Right forelimb (tissue), 1 donor: Measurements from ENCODE around the gene TMEM272.

Experiments
- DNase-seq: peaks from one replicate; pipeline ENCODE4 v3.0.0-alpha.2; 2018

Gene TMEM272

DNA sequence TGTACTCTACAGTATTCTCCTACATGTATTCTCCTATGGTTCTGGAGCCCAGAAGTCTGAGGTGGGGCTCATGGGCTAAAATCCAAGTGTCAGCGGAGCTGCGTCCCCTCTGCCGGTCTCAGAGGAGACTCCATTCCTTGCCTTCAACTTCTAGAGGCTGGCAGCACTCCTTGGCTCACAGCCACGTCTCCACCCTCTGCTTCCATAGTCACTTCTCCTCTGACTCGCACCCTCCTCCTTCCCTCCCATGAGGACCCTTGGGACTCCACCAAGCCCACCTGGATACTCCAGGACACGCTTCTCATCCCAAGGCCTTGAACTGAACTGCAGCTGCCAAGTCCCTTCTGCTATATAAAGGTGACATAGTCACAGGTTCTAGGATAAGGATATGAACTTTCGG, 68.8 kb downstream of the TMEM272 start:
- no peak for DNase-seq

DNA sequence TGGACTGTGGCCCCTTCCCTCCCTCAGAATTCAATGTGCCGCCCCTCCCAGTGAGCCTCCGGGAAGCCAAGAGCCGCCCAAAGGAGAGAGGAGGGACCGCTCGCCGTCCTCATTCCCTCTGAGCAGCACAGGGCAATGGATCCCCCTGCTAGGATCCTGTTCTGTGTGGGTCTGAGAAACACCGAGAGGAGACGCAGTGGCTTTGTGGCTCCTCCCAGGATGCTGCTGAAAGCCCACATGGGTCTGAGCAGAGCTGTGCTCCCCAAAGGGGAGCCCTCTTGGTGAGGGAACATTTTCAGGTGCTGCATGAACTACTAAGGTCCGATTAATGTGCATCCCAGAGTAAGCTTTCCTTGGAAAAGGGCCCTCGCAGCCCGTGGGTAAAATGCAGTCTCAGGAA, 71.5 kb downstream of the TMEM272 start:
- no peak for DNase-seq

DNA sequence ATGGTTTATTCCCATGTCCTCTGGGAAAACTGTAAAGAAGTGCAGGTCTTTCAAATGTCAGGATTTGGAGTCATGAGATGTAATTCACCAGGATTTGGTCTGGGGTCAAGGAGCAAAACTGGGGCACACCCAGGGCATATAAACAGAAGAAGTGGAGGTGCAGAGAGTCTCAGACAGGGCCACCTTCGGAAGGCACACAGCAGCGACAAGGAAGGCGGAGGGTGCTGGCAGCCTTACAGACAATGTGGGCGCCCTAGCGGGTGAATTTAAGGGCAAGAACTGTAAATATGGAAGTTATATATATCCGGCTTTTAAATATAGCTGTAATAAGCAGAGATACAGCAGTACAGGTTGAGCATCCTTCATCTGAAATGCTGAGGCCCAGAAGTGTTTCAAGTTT, 72.2 kb downstream of the TMEM272 start:
- DNase-seq, result no peak

DNA sequence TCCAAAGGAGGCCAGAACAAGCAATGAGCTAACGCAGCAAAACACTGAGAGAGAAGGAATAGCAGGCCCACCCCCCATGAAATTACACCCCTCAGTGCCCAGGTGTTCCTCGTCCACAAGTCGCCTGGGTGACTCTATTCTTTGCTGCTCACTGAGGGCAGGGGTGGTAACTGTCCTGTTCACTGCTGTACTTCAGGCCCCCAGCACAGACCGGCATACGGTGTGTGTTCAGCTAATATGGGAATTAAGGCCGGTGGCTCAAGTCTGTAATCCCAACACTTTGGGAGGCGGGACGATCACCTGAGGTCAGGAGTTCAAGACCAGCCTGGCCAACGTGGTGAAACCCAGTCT, 72.9 kb downstream of the TMEM272 start:
- DNase-seq, result no peak

DNA sequence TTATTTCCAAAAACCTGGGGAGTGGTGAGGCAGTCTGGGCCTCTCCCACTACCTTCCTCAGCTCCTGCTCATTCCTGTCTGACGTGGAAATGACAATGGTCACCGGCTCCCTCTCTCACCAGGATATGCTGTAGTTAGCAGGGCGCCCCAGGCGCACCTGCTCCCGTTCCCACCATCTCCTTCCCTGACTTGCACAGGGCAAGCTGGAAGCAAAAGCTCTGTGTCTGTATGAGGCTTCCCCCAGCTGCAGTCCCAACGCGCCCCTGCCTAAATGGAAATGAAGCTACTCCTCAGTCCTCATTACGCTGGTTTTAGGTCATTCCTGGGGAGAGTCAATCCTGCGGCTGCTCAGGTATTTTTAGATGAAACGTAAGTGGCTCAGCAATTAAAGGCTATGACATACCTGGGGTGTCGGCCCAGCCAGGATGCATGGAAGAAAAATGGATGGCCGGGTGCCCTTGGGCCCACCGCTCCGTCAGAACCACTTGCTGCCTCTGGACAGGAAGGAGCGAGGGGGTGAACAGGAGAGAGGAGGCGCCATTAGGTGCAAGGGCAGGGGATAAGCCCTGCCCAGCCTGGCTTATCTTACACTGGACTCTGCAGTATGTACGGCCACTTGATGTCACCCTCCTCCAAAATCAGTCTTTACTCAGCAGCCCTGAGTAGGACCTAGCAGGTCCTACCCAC, 73.4 kb downstream of the TMEM272 start:
- no peak for DNase-seq

DNA sequence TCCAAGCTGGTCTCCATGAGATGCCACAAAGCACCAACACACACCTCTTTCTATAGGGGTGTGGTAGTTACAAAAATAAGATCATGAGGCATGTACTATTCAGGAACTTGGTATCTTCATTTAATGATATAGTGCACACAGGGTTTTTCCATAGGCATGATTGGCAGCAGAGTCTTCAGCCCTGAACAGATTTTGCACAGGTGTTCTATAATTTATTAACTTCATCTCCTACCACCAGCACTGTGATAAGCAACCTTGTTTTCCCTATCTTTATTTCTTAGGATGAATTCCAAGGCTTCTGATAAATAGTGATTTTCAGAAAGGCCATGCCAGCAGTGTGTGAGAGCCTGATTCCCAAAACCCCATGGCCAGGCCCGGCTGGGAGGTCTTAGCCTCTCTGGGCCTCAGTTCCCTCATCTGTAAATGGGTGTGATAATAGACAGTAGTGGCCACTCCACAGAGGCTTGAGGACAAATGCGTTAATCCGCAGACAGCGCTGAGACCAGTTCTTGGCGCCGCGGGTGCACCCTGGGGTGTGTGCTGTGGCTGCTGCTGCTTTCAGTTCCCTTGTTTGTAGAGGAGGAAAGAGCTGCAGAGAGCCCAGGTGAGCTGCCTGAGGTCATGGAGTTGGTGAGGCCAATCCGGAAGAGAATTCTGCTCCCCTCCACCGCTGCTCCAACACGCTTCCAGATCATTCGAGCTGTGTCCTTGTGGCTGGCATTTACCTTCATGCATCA, 74.1 kb downstream of the TMEM272 start:
- no peak for DNase-seq

DNA sequence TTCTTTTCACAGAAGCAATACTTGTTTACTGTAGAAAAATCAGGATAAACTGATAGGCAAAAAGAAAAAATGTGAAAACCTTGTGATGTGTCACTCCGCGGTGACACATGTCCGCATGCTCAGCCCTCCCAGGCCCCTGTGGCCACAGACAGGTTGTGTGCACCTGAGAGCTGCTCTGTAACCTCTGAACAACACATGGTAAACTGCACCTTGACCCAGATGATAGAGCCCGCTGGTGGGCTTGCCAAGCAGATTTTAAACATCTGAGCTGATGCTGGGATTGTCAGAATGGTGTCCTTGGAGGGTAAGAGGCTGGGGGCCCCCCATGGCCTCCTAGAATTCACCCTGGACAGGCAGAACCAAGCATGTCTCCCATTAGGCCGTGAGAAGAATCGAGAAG, 74.8 kb downstream of the TMEM272 start:
- DNase-seq, result no peak

DNA sequence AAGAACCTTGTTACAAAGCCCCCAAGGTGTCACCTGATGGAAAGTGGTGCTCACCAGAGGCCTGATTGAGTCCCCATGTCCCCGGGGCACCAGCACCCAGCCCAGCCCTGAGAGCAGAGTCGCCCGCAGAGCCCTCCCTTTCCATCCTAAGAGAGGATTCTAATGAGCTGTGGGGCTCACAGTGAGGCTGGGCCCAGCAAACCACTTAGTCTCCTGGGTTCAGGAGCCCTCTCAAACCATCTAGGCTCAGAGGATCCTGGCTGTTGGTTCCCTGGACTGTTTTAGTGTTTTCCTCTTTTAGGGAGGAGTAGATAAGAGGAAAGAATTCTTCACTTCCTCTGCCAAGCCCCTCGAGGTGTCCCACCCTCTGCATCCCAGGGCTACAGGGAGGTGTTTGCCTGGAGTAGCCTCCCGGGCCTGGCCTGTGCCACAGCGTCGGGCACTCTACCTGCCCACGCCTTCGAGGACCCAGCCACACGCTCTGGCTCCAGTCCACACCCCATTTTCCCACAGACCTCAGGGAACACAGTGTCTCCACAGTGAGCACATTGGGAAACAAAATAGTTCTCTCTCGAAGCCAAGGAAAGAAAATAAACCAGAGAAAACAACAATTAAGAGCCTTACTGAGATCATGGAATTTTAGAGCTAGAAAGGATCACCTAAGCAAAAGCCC, 75.4 kb downstream of the TMEM272 start:
- DNase-seq, result no peak

DNA sequence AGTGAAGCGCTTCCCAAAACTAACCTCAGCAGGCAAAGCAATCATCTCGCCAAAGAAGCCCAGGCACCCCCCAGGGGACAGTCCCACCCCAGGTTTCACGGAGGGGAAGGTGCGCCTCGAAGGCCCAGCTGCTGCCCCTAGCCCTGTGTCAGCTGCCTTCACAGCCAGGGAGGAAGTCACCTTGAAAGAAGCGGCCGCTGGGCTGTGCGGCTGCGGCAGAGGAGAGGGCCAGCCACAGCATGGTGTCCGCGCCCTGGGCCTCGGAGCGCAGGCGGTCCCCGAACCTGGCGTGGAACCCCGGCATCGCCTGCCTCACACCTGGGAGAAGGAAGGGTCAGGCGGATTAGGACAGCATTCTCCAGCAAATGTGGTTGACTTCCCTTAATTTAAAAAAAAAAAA, 76.0 kb downstream of the TMEM272 start:
- no peak for DNase-seq

DNA sequence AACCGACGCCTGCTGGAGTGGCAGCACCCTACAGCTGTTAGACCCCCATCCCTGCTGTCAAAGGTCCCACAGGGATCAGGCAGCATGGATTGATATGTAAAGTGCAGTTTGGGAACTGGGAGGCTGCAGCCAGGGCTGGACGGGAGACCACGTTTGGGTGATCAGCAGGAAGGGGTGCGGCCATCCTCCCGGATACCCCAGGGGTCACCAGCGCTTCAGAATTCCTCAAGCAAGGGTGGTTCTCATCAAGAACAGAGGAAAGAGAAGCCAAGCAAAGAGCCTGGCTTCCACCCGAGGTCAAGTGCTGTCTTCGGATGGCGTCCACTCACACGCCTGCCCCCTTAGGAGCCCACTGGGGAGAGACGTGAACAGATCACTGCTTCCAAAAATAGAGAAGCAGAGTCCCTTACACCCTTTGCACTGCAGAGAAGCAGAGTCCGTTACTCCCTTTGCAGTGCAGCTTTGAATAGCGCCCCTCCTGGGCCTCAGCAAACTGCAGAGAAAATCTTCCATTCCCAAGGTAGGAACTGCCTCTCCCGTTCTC, 76.5 kb downstream of the TMEM272 start:
- DNase-seq, result no peak

DNA sequence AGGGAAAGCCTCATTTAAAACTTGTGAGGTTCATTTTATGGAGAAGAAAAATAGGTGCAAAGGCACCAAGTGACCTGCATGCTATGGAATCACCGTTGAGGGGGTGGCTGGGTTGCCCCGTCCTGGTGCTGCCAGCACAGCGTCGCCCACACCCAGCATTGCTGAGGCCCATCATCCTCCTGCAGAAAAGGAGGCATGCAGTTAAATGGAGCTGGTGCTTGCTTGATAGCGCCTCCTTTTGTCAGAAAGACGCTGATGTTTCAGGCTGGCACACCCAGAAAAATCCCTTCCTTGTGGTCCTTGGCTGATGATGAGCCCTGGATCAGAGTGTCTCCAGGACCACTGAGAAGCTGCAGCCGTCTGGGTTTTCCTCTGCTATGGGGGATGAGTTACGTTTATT, 77.9 kb downstream of the TMEM272 start:
- no peak for DNase-seq

DNA sequence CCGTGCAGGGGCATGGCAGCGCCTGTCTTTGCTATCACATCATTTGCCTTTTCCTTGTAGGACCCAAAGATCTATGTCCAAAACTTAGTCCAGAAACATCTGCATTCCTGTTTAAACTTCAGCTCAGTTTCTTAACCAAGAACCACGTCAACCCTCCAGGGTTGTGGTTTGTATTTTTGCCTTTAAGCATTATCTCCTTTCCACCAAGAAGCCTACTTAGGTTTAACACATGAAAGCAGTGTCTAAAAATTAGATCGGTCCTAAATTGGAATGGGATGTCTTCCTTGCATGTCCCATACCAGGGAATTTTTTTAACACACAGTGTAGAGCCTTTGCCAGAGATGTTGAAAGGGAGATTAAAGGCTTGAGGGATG, 79.8 kb downstream of the TMEM272 start:
- DNase-seq, result no peak

DNA sequence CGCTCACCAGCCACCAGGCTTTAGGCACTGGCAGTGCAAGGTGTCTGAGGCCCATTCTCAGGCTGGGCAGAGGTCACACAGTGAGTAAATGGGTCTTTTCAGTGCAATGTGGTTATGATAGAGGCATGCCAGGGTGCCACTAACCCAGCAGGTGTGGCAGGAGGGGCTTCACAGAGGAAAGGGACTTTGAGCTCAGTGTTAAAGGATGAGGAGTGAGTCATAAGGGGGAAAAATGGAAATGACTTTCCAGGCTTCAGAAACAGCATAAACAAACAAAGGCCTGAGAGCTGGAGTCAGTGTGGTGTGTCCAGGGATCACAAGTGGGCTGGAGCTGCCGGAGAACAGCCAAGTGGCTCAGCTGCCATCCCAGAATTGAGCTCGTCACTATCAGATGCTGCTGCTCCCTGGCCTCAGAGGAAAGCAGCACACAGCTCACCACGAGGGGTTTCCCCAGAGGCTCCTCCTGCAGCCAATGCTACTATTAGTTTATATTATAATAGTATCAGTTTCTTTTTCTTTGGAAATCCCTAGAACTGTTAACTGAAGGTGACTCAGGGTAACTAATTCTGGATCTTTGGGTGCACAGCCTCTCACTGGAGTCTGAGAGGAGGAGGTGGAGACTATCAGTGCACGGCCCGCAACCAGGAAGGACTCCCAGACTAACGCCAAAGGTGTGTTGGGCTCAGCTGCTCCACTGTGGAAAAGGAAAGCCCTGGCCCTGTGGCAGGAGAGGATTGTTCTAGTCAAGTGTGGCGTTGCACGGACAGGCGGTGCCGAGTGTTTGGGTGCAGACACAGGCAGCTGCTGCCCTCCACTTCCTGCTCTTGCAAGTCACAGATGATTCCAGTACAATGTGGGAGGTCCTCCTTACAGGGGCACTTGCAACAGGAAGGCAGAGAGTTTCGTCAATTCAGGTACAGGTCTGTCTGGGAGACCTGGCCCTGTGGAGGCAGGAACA, 80.5 kb downstream of the TMEM272 start:
- no peak for DNase-seq

DNA sequence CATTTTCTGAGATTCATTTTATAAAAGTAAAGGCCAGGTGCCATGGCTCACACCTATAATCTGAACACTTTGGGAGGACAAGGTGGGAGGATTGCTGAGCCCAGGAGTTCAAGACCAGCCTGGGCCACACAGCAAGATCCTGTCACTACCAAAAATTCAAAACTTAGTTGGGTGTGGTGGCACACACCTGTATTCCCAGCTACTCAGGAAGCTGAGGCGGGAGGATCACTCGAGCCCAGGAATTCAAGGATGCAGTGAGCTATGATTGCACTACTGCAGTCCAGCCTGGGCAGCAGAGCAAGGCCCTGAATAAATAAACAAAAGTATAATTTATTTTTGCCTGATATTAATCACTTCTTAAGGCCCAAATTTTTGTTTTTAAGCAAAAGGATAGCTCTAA, 81.5 kb downstream of the TMEM272 start:
- no peak for DNase-seq
